Ovary (tissue), 9 donors: ENCODE measurements around the gene PROKR2. TPM values are rescaled to one million over a fixed set of nuclear protein-coding genes. Genes with fewer than 3 reads are reported as not detected.

Experiments used
- DNase-seq, 5 donors: peaks; one replicate each; pipeline ENCODE4 v3.0.0-alpha.2; 2019 to 2020
- H3K27ac ChIP-seq, 2 donors: fragments of 200-600 bp; one replicate each; pipeline versions ENCODE4 v1.5.1 to v1.8.0; 2019 to 2022
- H3K27me3 ChIP-seq: fragments of 200-600 bp; one replicate; pipeline ENCODE4 v1.8.0; 2022
- H3K36me3 ChIP-seq: fragments of 200-600 bp; sonication (generic); one replicate; pipeline ENCODE4 v1.5.1; 2019
- H3K4me1 ChIP-seq: one replicate; pipeline ENCODE4 v1.8.1; 2013; ENCODE audit warnings: mild to moderate bottlenecking, moderate library complexity; ENCODE audit not compliant: insufficient read depth
- H3K4me3 ChIP-seq: fragments of 200-600 bp; sonication (generic); one replicate; pipeline ENCODE4 v1.5.1; 2017
- H3K9me3 ChIP-seq, 2 donors: fragments of 200-600 bp in 1 of 2; sonication (generic) in 1 of 2; one replicate each; pipeline versions ENCODE4 v1.5.1 to v1.8.1; 2013 to 2019; ENCODE audit warnings: mild to moderate bottlenecking in 1 of 2, moderate library complexity in 1 of 2
- EP300 ChIP-seq: sonication (generic); formaldehyde crosslinking; IDR thresholded peaks from one replicate; pipeline ENCODE4 v1.6.1; 2017; ENCODE audit warnings: antibody characterized with exemption
- POLR2A ChIP-seq: fragments of 450-650 bp; IDR thresholded peaks from one replicate; pipeline ENCODE4 v1.6.1; 2017; ENCODE audit warnings: antibody characterized with exemption, mild to moderate bottlenecking, moderate library complexity
- WGBS, 3 donors: extraction: QIAGEN DNeasy Blood & Tissue Kit in 1 of 3; methylation state at CpG; one replicate each; pipeline versions ENCODE4 v1.1.5 to v1.1.7; 2013 to 2017; 5-methylcytosine and 5-hydroxymethylcytosine counted together
- intact Hi-C, 4 donors: fragments of 100-400 bp; cut with DNase I; formaldehyde crosslinking; loops; one replicate each; pipeline versions ENCODE4 v1.11.0 to v1.15.1; 2022 to 2023
- polyA plus RNA-seq, 2 donors: library from polyadenylated mRNA; stranded (reverse); fragments of 200-250 nt in 1 of 2; fragments of 350-450 nt in 1 of 2; fragmentation: Illumina TruSeq in 1 of 2; extraction: RNeasy Lipid Tissue Mini Kit (QIAGEN cat#74804) in 1 of 2; gene quantifications; one replicate each; pipeline ENCODE4 v1.2.3, GENCODE V29; 2013 to 2014
- total RNA-seq, 7 donors: library from RNA; depleted of rRNA in 2 of 7; stranded (reverse); fragments of >200 nt in 2 of 7; fragmentation: NEBNext Ultra II Directional in 3 of 7; extraction: Animal tissue kit (Norgen Biotek cat#: 25700) in 3 of 7; gene quantifications; one replicate each; pipeline versions ENCODE4 v1.1.0 to v1.2.4, GENCODE V29; 2016 to 2023
- TF ChIP-seq, protein P1 (sequence below), 3 donors: fragments of 450-650 bp in 2 of 3; fragments of 200-600 bp in 1 of 3; IDR thresholded peaks; one replicate each; pipeline versions ENCODE4 v1.5.1 to v1.8.0; 2016 to 2022; ENCODE audit warnings: antibody characterized with exemption in 3 of 3, mild to moderate bottlenecking in 1 of 3
- donor health status: DM: no; HTN: no; CAD: no; lungs with moderate emphysema.
- donor health status: DM: no; HTN: no; CAD: no.
- donor health status: Bipolar disorder and iron deficiency.
- donor health status: DM: yes; HTN: yes; CAD: no.
- donor health status: DM: no; HTN: no; CAD: no.
- donor health status: DM: yes; HTN: yes; CAD: no.

PROKR2 gene
- total and polyA plus RNA-seq, 9 donors: not detected

DNA sequence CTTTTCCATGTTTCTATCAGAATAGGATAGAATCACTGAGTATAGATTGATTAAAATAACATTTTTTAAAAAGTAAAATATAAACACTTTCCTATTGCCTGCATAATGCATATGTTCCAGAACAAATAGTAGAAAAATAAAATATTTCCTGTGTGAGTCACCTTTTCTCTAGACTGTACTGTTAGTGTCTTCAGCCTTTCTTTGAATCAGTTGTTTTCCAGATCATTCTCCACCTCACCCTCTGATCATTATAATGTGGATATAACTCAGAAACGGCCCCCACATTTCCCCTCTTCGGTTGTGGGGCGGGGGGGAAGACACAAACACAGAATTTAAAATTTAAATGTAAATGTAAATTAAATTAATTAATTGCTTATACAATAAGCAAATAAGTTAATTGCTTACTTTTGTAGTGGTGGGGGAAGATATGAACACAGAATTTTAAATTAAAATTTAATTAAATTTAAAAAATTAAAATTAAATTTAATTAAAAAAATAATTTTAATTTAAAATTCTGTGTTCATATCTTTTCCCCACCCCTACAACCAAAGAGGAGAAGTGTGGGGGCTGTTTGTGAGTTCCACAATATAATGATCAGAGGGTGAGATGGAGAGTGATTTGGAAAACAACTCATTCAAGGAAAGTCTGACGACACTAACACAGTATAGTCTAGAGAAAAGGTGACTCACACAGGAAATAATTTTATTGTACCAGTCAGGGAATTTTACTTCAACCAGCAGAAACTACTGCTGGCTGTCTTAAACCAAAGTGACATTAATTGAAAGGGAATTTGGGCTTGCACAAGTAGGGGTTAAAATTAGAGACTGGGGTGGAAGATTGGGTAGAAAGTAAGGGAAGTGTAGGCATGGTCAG is 37.1 kb upstream of the PROKR2 start:
- H3K9me3 ChIP-seq: no peaks in the 10 kb centered on the region
- H3K27ac ChIP-seq: no peak overlapping the region
- H3K4me1 ChIP-seq: no peaks in the 10 kb centered on the region
- intact Hi-C loops: no loop called here
- no peak overlapping the region for H3K4me3 ChIP-seq
- no peaks in the 10 kb centered on the region for H3K27me3 ChIP-seq
- TF ChIP-seq, protein P1, sequence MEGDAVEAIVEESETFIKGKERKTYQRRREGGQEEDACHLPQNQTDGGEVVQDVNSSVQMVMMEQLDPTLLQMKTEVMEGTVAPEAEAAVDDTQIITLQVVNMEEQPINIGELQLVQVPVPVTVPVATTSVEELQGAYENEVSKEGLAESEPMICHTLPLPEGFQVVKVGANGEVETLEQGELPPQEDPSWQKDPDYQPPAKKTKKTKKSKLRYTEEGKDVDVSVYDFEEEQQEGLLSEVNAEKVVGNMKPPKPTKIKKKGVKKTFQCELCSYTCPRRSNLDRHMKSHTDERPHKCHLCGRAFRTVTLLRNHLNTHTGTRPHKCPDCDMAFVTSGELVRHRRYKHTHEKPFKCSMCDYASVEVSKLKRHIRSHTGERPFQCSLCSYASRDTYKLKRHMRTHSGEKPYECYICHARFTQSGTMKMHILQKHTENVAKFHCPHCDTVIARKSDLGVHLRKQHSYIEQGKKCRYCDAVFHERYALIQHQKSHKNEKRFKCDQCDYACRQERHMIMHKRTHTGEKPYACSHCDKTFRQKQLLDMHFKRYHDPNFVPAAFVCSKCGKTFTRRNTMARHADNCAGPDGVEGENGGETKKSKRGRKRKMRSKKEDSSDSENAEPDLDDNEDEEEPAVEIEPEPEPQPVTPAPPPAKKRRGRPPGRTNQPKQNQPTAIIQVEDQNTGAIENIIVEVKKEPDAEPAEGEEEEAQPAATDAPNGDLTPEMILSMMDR (IDR thresholded peaks at IDR 0.05): no peak
- TF ChIP-seq EP300: no peak
- TF ChIP-seq POLR2A: no peak
- 49 to 65% (median 53%) methylated on average over 4 of the region's 4 CpGs for WGBS, 3 donors
- DNase-seq: no peak
- H3K36me3 ChIP-seq: no peaks in the 10 kb centered on the region

- 88 to 91% (median 89%) methylated on average over 4 of the region's 4 CpGs for WGBS, 3 donors
- TF ChIP-seq EP300: no peak
- TF ChIP-seq, protein P1 (IDR thresholded peaks at IDR 0.05): no peak
- TF ChIP-seq POLR2A: no peak
- Histone ChIP-seq H3K9me3 (no peaks in the 10 kb centered on the region), H3K36me3 (no peaks in the 10 kb centered on the region), H3K27me3 (no peaks in the 10 kb centered on the region), H3K4me3 (no peak overlapping the region), H3K27ac (no peak overlapping the region), H3K4me1 (no peaks in the 10 kb centered on the region)
- DNase-seq: no peak
- intact Hi-C loops: no loop called here
These were observed 32.7 kb upstream of the PROKR2 start for GRCh38 chr20:5349448-5349847.

GRCh38 chr20:5342021-5342420 is 25.3 kb upstream of the PROKR2 start:
- Histone ChIP-seq H3K27ac (no peak overlapping the region), H3K4me3 (no peak overlapping the region), H3K9me3 (no peaks in the 10 kb centered on the region), H3K36me3 (no peaks in the 10 kb centered on the region), H3K27me3 (peaks cover 2% of the 10 kb centered on the region), H3K4me1 (no peaks in the 10 kb centered on the region)
- no peak for DNase-seq
- intact Hi-C loops: no loop called here
- no peak for TF ChIP-seq POLR2A
- TF ChIP-seq, protein P1 (IDR thresholded peaks at IDR 0.05): no peak
- TF ChIP-seq EP300: no peak
- WGBS, 3 donors: 35 to 39% (median 35%) methylated on average over 4 of the region's 4 CpGs

DNA sequence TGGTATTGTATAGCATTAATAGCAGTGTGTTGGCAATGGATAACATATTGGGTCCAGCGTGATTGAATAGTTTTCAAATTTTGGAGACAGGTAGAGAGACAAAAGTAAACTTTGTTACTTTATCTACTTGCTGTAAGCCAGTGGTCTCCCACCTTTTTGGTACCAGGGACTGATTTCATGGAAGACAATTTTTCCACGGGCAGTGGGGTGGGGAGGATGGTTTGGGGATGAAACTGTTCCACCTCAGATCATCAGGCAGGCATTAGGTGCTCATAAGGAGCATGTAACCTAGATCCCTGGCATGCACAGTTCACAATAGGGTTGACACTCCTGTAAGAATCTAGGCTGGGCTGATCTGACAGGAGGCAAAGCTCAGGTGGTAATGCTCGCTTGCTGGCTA is 14.6 kb upstream of the PROKR2 start:
- DNase-seq: no peak
- H3K27ac ChIP-seq: no peak overlapping the region
- H3K36me3 ChIP-seq: no peaks in the 10 kb centered on the region
- no peaks in the 10 kb centered on the region for H3K4me1 ChIP-seq
- H3K4me3 ChIP-seq: no peak overlapping the region
- WGBS, 3 donors: 72 to 86% (median 84%) methylated on average over 3 of the region's 3 CpGs
- no peak for TF ChIP-seq POLR2A
- TF ChIP-seq EP300: no peak
- TF ChIP-seq, protein P1 (IDR thresholded peaks at IDR 0.05): no peak
- no peaks in the 10 kb centered on the region for H3K27me3 ChIP-seq
- intact Hi-C loops: no loop called here
- no peaks in the 10 kb centered on the region for H3K9me3 ChIP-seq
